ENCODE measurements around the gene MAP2.

- TF ChIP-seq CTCF (conservative IDR thresholded peaks at IDR 0.05; ENCODE audit: low read length): no peak
- no peak for TF ChIP-seq EZH2phosphoT487 (IDR thresholded peaks at IDR 0.05; ENCODE audit: borderline replicate concordance, low read depth, low read length)
Observed at GRCh38 chr2:209536363-209536762, 112.5 kb downstream of the MAP2 start.

Data from OCI-LY7 (cell line).